Measurements from ENCODE around the gene AGFG2. TPM values are rescaled to one million over a fixed set of nuclear protein-coding genes. Genes with fewer than 3 reads are reported as not detected.
A peak's percentile ranks its signal among the peaks of the same experiment; 100 is the strongest.

AGFG2 gene
- total and polyA plus RNA-seq, 2 of the 13 experiments (the other 11 are each of a cell fraction or from before 2014, with no cell fraction given), result 125 to 132 TPM

DNA sequence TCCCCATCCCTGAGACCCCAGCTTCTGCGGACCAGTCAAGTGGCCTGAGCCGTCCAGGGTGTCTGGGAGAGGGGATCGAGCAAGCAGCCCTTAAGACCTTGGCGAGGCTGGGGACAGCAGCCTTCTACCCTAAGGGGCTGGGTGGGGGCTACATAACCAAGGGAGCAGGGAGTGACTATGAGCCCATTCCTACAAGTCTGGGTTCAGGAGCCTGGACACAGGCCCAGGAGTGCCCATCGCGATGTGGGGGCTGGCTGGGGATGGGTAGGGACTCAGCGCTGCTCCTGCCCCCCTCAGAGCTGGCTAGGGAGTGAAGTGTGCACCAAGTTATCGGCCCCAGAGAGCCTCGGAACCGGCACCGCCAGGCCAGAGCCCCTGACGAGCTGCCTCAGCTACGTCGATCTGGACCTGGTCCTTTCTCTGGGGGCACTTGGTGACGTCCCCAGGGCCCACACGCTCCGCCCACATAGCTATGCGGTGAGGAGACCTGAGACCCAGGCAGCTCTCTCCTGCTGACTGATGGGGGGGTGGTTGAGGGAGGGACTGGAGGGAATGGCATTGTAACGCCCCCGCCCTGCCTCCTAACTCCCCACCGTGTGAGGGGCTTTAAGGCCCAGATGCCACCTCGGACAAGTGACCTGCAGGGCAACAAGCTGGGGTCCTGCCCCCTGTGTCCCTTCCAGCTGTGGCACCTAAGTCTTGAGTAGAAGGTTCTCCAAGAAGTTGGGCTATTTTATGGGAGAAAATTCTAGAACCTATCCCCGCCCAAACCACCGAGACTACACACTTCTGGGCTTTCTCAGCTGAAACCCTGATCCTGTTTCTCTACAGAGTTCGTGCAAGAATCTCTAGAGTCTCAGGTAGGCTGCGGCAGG lies 32.2 kb downstream of the AGFG2 start (continued):
- TF ChIP-seq, protein P1, sequence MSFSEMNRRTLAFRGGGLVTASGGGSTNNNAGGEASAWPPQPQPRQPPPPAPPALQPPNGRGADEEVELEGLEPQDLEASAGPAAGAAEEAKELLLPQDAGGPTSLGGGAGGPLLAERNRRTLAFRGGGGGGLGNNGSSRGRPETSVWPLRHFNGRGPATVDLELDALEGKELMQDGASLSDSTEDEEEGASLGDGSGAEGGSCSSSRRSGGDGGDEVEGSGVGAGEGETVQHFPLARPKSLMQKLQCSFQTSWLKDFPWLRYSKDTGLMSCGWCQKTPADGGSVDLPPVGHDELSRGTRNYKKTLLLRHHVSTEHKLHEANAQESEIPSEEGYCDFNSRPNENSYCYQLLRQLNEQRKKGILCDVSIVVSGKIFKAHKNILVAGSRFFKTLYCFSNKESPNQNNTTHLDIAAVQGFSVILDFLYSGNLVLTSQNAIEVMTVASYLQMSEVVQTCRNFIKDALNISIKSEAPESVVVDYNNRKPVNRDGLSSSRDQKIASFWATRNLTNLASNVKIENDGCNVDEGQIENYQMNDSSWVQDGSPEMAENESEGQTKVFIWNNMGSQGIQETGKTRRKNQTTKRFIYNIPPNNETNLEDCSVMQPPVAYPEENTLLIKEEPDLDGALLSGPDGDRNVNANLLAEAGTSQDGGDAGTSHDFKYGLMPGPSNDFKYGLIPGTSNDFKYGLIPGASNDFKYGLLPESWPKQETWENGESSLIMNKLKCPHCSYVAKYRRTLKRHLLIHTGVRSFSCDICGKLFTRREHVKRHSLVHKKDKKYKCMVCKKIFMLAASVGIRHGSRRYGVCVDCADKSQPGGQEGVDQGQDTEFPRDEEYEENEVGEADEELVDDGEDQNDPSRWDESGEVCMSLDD (CRISPR knock-in tag; IDR thresholded peaks at IDR 0.05; ENCODE audit: borderline replicate concordance), result peak; percentile 68; the same call in 1 of the 2 replicates
- TF ChIP-seq, protein P2, sequence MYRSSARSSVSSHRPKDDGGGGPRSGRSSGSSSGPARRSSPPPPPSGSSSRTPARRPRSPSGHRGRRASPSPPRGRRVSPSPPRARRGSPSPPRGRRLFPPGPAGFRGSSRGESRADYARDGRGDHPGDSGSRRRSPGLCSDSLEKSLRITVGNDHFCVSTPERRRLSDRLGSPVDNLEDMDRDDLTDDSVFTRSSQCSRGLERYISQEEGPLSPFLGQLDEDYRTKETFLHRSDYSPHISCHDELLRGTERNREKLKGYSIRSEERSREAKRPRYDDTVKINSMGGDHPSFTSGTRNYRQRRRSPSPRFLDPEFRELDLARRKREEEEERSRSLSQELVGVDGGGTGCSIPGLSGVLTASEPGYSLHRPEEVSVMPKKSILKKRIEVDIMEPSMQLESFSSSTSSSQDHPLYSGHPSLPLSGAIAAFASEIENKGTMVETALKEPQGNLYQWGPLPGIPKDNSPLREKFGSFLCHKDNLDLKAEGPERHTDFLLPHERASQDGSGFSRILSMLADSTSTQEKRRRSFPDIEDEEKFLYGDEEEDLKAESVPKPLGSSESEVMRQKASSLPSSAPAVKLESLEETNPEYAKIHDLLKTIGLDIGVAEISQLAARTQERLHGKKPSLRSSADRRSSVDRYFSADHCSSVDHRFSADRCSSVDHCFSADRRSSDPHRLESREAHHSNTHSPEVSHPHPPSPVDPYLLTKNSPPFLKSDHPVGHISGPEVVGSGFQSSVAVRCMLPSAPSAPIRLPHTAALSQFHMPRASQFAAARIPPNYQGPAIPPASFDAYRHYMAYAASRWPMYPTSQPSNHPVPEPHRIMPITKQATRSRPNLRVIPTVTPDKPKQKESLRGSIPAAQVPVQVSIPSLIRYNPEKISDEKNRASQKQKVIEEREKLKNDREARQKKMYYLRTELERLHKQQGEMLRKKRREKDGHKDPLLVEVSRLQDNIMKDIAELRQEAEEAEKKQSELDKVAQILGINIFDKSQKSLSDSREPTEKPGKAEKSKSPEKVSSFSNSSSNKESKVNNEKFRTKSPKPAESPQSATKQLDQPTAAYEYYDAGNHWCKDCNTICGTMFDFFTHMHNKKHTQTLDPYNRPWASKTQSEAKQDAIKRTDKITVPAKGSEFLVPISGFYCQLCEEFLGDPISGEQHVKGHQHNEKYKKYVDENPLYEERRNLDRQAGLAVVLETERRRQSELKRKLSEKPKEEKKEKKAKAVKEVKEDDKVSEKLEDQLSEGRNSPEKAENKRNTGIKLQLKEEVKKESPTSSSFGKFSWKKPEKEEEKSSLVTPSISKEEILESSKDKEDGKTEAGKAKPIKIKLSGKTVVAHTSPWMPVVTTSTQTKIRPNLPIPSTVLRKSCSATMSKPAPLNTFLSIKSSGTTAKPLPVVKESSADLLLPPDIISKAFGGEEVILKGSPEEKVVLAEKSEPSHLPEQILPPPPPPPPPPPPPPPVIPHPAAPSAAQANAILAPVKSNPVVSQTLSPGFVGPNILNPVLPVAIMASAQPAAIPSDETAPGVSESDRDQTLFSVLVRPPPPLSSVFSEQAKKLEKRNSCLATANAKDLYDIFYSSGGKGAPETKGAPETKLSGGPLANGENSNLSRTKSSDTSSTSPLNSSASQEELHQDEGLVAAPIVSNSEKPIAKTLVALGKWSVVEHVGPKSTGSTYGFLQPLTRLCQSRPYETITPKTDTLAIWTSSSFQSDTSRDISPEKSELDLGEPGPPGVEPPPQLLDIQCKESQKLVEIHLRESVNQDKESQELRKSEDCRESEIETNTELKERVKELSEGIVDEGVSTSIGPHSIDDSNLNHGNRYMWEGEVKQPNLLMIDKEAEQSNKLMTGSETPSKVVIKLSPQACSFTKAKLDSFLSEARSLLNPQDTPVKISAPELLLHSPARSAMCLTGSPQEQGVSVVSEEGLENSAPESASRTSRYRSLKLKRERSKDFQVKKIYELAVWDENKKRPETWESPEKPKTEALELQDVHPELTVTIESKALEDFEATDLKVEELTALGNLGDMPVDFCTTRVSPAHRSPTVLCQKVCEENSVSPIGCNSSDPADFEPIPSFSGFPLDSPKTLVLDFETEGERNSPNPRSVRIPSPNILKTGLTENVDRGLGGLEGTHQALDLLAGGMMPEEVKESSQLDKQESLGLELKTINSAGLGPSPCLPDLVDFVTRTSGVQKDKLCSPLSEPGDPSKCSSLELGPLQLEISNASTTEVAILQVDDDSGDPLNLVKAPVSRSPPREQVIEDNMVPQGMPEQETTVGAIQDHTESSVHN (CRISPR knock-in tag; IDR thresholded peaks at IDR 0.05), result peak; percentile 75; the same call in 1 of the 2 replicates
- TF ChIP-seq, protein P3, sequence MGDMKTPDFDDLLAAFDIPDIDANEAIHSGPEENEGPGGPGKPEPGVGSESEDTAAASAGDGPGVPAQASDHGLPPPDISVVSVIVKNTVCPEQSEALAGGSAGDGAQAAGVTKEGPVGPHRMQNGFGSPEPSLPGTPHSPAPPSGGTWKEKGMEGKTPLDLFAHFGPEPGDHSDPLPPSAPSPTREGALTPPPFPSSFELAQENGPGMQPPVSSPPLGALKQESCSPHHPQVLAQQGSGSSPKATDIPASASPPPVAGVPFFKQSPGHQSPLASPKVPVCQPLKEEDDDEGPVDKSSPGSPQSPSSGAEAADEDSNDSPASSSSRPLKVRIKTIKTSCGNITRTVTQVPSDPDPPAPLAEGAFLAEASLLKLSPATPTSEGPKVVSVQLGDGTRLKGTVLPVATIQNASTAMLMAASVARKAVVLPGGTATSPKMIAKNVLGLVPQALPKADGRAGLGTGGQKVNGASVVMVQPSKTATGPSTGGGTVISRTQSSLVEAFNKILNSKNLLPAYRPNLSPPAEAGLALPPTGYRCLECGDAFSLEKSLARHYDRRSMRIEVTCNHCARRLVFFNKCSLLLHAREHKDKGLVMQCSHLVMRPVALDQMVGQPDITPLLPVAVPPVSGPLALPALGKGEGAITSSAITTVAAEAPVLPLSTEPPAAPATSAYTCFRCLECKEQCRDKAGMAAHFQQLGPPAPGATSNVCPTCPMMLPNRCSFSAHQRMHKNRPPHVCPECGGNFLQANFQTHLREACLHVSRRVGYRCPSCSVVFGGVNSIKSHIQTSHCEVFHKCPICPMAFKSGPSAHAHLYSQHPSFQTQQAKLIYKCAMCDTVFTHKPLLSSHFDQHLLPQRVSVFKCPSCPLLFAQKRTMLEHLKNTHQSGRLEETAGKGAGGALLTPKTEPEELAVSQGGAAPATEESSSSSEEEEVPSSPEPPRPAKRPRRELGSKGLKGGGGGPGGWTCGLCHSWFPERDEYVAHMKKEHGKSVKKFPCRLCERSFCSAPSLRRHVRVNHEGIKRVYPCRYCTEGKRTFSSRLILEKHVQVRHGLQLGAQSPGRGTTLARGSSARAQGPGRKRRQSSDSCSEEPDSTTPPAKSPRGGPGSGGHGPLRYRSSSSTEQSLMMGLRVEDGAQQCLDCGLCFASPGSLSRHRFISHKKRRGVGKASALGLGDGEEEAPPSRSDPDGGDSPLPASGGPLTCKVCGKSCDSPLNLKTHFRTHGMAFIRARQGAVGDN (CRISPR knock-in tag; IDR thresholded peaks at IDR 0.05), result peak; percentile 67
- TF ChIP-seq PAF1 (CRISPR knock-in tag; IDR thresholded peaks at IDR 0.05) (peak; percentile 62), HNRNPH1 (optimal IDR thresholded peaks at IDR 0.05; ENCODE audit: low read depth, low read length) (peak; percentile 96), ZNF160 (CRISPR knock-in tag; IDR thresholded peaks at IDR 0.05) (0 out of 2 replicates have a peak, but pooled peaks have one; percentile 41), MLLT10 (CRISPR knock-in tag; IDR thresholded peaks at IDR 0.05) (no peak), ZNF772 (CRISPR knock-in tag; IDR thresholded peaks at IDR 0.05) (no peak), CREB1 (IDR thresholded peaks at IDR 0.05) (peak; percentile 71), CREB1 (CRISPR knock-in tag; IDR thresholded peaks at IDR 0.05) (no peak)
